H1 (cell line): ENCODE measurements around the gene SLC30A2. TPM values are rescaled to one million over a fixed set of nuclear protein-coding genes. Genes with fewer than 3 reads are reported as not detected.

ENCODE experiments used
- CTCF ChIA-PET: fragments of 300-600 bp; sonication (Branson Sonifier 250); formaldehyde crosslinking; loops from one replicate; lab custom pipeline; 2021; ENCODE audit not compliant: partially characterized antibody; lab: Charles Lee
- POLR2A ChIA-PET: fragments of 300-600 bp; sonication (Branson Sonifier 250); formaldehyde crosslinking; loops from one replicate; lab custom pipeline; 2021; ENCODE audit warnings: inconsistent platforms; ENCODE audit not compliant: partially characterized antibody; lab: Charles Lee
- DNase-seq, 2 experiments: peaks; one replicate each; pipeline versions ENCODE4 v3.0.0 to v3.0.0-alpha.2; 2010 to 2022; ENCODE audit warnings: low spot score in 2 of 2, low read depth in 1 of 2, mixed read lengths in 1 of 2
- FAIRE-seq: peaks from 2 replicates; lab custom pipeline; 2011; peaks lifted over from hg19 to GRCh38; lab: Jason Lieb, UNC
- H2AFZ ChIP-seq: 2 replicates; pipeline ENCODE4 v1.8.1; 2012; ENCODE audit warnings: low read length, inconsistent platforms
- H2AK5ac ChIP-seq: 2 replicates; pipeline ENCODE4 v1.6.1; 2013; ENCODE audit warnings: low read depth, low read length
- H2BK120ac ChIP-seq: replicated peaks from 2 replicates; pipeline ENCODE3; 2013; ENCODE audit warnings: low read depth, low read length, inconsistent platforms
- H2BK12ac ChIP-seq: 2 replicates; pipeline ENCODE4 v1.6.1; 2013; ENCODE audit warnings: low read depth, low read length
- H2BK15ac ChIP-seq: 2 replicates; pipeline ENCODE4 v1.6.1; 2013; ENCODE audit warnings: low read length
- H2BK20ac ChIP-seq: 2 replicates; pipeline ENCODE4 v1.6.1; 2013; ENCODE audit warnings: low read length
- H2BK5ac ChIP-seq: 2 replicates; pipeline ENCODE4 v1.6.1; 2013; ENCODE audit warnings: low read depth, low read length
- H3K14ac ChIP-seq: 2 replicates; pipeline ENCODE4 v1.6.1; 2013; ENCODE audit warnings: inconsistent platforms; ENCODE audit not compliant: insufficient read length
- H3K18ac ChIP-seq: 2 replicates; pipeline ENCODE4 v1.6.1; 2013; ENCODE audit warnings: low read length; ENCODE audit errors: extremely low read depth
- H3K23ac ChIP-seq: 2 replicates; pipeline ENCODE4 v1.6.1; 2013; ENCODE audit warnings: inconsistent platforms; ENCODE audit not compliant: insufficient read length
- H3K23me2 ChIP-seq: 2 replicates; pipeline ENCODE4 v1.6.1; 2013; ENCODE audit warnings: low read depth, low read length
- H3K27ac ChIP-seq: 2 replicates; pipeline ENCODE4 v1.6.1; 2011; ENCODE audit warnings: low read depth, low read length, inconsistent platforms
- H3K27me3 ChIP-seq, 4 experiments: replicated peaks in 1 of 4; 1 replicate in 1 of 4; 2 replicates in 3 of 4; pipeline versions ENCODE4 v1.6.1 to v1.8.1; 2011 to 2013; ENCODE audit warnings: low read length in 3 of 4, mild to moderate bottlenecking in 3 of 4, inconsistent platforms in 2 of 4, mixed read lengths in 2 of 4, moderate library complexity in 1 of 4; ENCODE audit not compliant: control insufficient read depth in 3 of 4, insufficient read depth in 3 of 4; ENCODE audit errors: extremely low read depth in 1 of 4
- H3K36me3 ChIP-seq, 4 experiments: 2 replicates each; pipeline versions ENCODE4 v1.6.1 to v1.8.1; 2011 to 2013; ENCODE audit warnings: mild to moderate bottlenecking in 4 of 4, low read length in 3 of 4, moderate library complexity in 2 of 4, control low read depth in 1 of 4, inconsistent platforms in 1 of 4; ENCODE audit not compliant: insufficient read depth in 4 of 4, control insufficient read depth in 2 of 4
- H3K4ac ChIP-seq: replicated peaks from 2 replicates; pipeline ENCODE3; 2013; ENCODE audit warnings: low read length, low read depth, mixed read lengths, inconsistent platforms; ENCODE audit not compliant: insufficient read length
- H3K4me1 ChIP-seq, 4 experiments: replicated peaks in 1 of 4; 1 replicate in 1 of 4; 2 replicates in 3 of 4; pipeline versions ENCODE4 v1.6.1 to v1.8.1; 2011 to 2013; ENCODE audit warnings: low read length in 3 of 4, inconsistent platforms in 2 of 4, mixed read lengths in 1 of 4; ENCODE audit not compliant: insufficient read depth in 4 of 4, control insufficient read depth in 3 of 4
- H3K4me2 ChIP-seq, 2 experiments: 2 replicates each; pipeline versions ENCODE4 v1.6.1 to v1.8.1; 2011 to 2013; ENCODE audit warnings: low read depth in 2 of 2, low read length in 2 of 2, control low read depth in 1 of 2, inconsistent platforms in 1 of 2, mild to moderate bottlenecking in 1 of 2; ENCODE audit not compliant: insufficient read depth in 1 of 2
- H3K4me3 ChIP-seq, 4 experiments: fragments of 200-600, 300-600 bp in 1 of 4; sonication (generic), shearing (Covaris generic), sonication (Bioruptor Twin) in 1 of 4; 2 replicates each; pipeline versions ENCODE4 v1.5.1 to v1.8.1; 2011 to 2016; ENCODE audit warnings: low read length in 4 of 4, low read depth in 3 of 4, control low read depth in 2 of 4, inconsistent platforms in 2 of 4, mild to moderate bottlenecking in 2 of 4, mixed read lengths in 1 of 4, moderate library complexity in 1 of 4; ENCODE audit not compliant: insufficient read depth in 2 of 4; ENCODE audit errors: extremely low read depth in 1 of 4
- H3K56ac ChIP-seq: replicated peaks from 2 replicates; pipeline ENCODE3; 2013; ENCODE audit warnings: low read depth, mild to moderate bottlenecking, mixed read lengths, low read length, inconsistent platforms; ENCODE audit not compliant: insufficient read length
- H3K79me1 ChIP-seq: 2 replicates; pipeline ENCODE4 v1.6.1; 2013; ENCODE audit warnings: low read depth, low read length, control low read depth
- H3K79me2 ChIP-seq, 2 experiments: 2 replicates each; pipeline versions ENCODE4 v1.6.1 to v1.8.1; 2012 to 2013; ENCODE audit warnings: low read length in 2 of 2, mild to moderate bottlenecking in 2 of 2, inconsistent platforms in 1 of 2; ENCODE audit not compliant: insufficient read depth in 2 of 2, control insufficient read depth in 1 of 2
- H3K9ac ChIP-seq, 4 experiments: replicated peaks in 1 of 4; 1 replicate in 1 of 4; 2 replicates in 3 of 4; pipeline versions ENCODE4 v1.6.1 to v1.8.1; 2011 to 2013; ENCODE audit warnings: low read depth in 3 of 4, low read length in 3 of 4, control low read depth in 2 of 4, mild to moderate bottlenecking in 2 of 4, moderate library complexity in 2 of 4, inconsistent platforms in 1 of 4; ENCODE audit errors: extremely low read depth in 1 of 4
- H3K9me3 ChIP-seq, 2 experiments: 2 replicates each; pipeline versions ENCODE4 v1.6.1 to v1.8.1; 2012 to 2013; ENCODE audit warnings: mild to moderate bottlenecking in 2 of 2, moderate library complexity in 2 of 2, control low read depth in 1 of 2, inconsistent platforms in 1 of 2, low read depth in 1 of 2, low read length in 1 of 2, mixed read lengths in 1 of 2; ENCODE audit not compliant: insufficient read depth in 2 of 2
- H4K20me1 ChIP-seq, 2 experiments: replicated peaks in 1 of 2; 2 replicates each; pipeline versions ENCODE3 to v1.8.1; 2011 to 2013; ENCODE audit warnings: inconsistent platforms in 2 of 2, low read length in 2 of 2, mild to moderate bottlenecking in 1 of 2; ENCODE audit not compliant: insufficient read depth in 2 of 2, control insufficient read depth in 1 of 2
- H4K5ac ChIP-seq: 2 replicates; pipeline ENCODE4 v1.6.1; 2013; ENCODE audit warnings: low read length, low read depth, mixed read lengths, inconsistent platforms; ENCODE audit not compliant: insufficient read length
- H4K8ac ChIP-seq: 2 replicates; pipeline ENCODE4 v1.8.0; 2013; ENCODE audit warnings: mild to moderate bottlenecking, moderate library complexity, low read length, inconsistent platforms; ENCODE audit not compliant: insufficient read depth; ENCODE audit errors: extremely low read depth
- H4K91ac ChIP-seq: replicated peaks from 2 replicates; pipeline ENCODE3; 2013; ENCODE audit warnings: low read length, mixed read lengths, inconsistent platforms; ENCODE audit not compliant: insufficient read length
- ASH2L ChIP-seq: fragments of 200-600, 300-600 bp; sonication (generic); IDR thresholded peaks from one replicate; pipeline ENCODE4 v1.7.1; 2017; ENCODE audit warnings: low read length
- BRCA1 ChIP-seq: IDR thresholded peaks from 2 replicates; pipeline ENCODE4 v1.6.1; 2012; ENCODE audit warnings: low read depth, low read length, improper control_type of control experiment
- CBX5 ChIP-seq: fragments of 300-800, 300-1000 bp; sonication (generic); IDR thresholded peaks from 2 replicates; pipeline ENCODE4 v1.7.1; 2016; ENCODE audit warnings: antibody characterized with exemption, low read length, low read depth
- CTBP2 ChIP-seq: IDR thresholded peaks from 2 replicates; pipeline ENCODE4 v1.7.0; 2011; ENCODE audit warnings: borderline replicate concordance, mild to moderate bottlenecking, moderate library complexity, mixed read lengths, low read length; ENCODE audit not compliant: insufficient read depth, insufficient read length
- EZH2 ChIP-seq: fragments of 200-600 bp; sonication (generic); IDR thresholded peaks from 2 replicates; pipeline ENCODE4 v1.7.1; 2012; ENCODE audit warnings: low read depth, mild to moderate bottlenecking, moderate library complexity, low read length, inconsistent platforms; ENCODE audit not compliant: severe bottlenecking
- KDM4A ChIP-seq: IDR thresholded peaks from one replicate; pipeline ENCODE4 v1.7.1; 2012; ENCODE audit warnings: low read depth, mild to moderate bottlenecking, moderate library complexity, low read length, inconsistent platforms; ENCODE audit not compliant: severe bottlenecking
- MAX ChIP-seq: IDR thresholded peaks from 2 replicates; pipeline ENCODE4 v1.6.1; 2012; ENCODE audit warnings: inconsistent platforms
- POLR2AphosphoS5 ChIP-seq: IDR thresholded peaks from 2 replicates; pipeline ENCODE4 v1.6.1; 2011; ENCODE audit warnings: low read depth, low read length
- RNF2 ChIP-seq: fragments of 200-900, 300-1000 bp; sonication (generic); IDR thresholded peaks from 2 replicates; pipeline ENCODE4 v1.7.1; 2016; ENCODE audit warnings: borderline replicate concordance, low read depth, mild to moderate bottlenecking, antibody characterized with exemption, low read length; ENCODE audit not compliant: poor library complexity, severe bottlenecking; ENCODE audit errors: missing control alignments
- TAF1 ChIP-seq: IDR thresholded peaks from 2 replicates; pipeline ENCODE4 v1.6.1; 2011; ENCODE audit warnings: mild to moderate bottlenecking, low read depth, low read length
- USF2 ChIP-seq: IDR thresholded peaks from 2 replicates; pipeline ENCODE4 v1.6.1; 2011; ENCODE audit warnings: low read length, improper control_type of control experiment
- WGBS, 2 experiments: shearing (Covaris generic) in 1 of 2; methylation state at CpG; one replicate each; pipeline versions ENCODE4 v1.1.6 to v1.1.7; 2013 to 2015; ENCODE audit warnings: low lambda C conversion rate in 2 of 2, mixed read lengths in 2 of 2, inconsistent platforms in 1 of 2, low coverage in 1 of 2, missing lambda C conversion rate in 1 of 2; ENCODE audit not compliant: insufficient replicate concordance in 2 of 2, insufficient coverage in 1 of 2, insufficient read length in 1 of 2; ENCODE audit errors: extremely low coverage in 1 of 2, missing lambda C conversion rate in 1 of 2; 5-methylcytosine and 5-hydroxymethylcytosine counted together
- polyA plus RNA-seq, 7 experiments: library from polyadenylated mRNA; depleted of rRNA in 3 of 7; stranded (reverse) in 5 of 7; unstranded in 2 of 7; fragments of >200 nt in 5 of 7; fragments of 200-250 nt in 2 of 7; gene quantifications; 1 replicate in 5 of 7; 2 replicates in 1 of 7; 4 replicates in 1 of 7; pipeline versions ENCODE4 v1.2.1 to v1.2.3, GENCODE V29; 2011 to 2013; ENCODE audit warnings: missing spikeins in 2 of 7, mixed read lengths in 2 of 7
- total RNA-seq: library from RNA; stranded (reverse); fragmentation: NEBNext Ultra II Directional; extraction: Animal tissue kit (Norgen Biotek cat#: 25700); gene quantifications from 2 replicates; pipeline ENCODE4 v1.2.1, GENCODE V29; 2021

The SLC30A2 gene
- total and polyA plus RNA-seq, 2 of the 8 experiments (the other 6 are each of a cell fraction or from before 2014, with no cell fraction given) = 0.19 to 0.76 TPM

GRCh38 chr1:26036756-26037281 is 9.1 kb downstream of the SLC30A2 start:
- Histone ChIP-seq H2BK120ac (no peak overlapping the region), H3K4ac (no peak overlapping the region), H3K36me3 (no peaks in the 10 kb centered on the region), H3K27me3 (peaks cover 6 to 30% (median 20%) of the 10 kb centered on the region in 4 experiments; a peak in 6 of 7 replicates), H2BK5ac (no peak overlapping the region), H3K4me1 (peaks cover 0 to 8% (median 6%) of the 10 kb centered on the region in 4 experiments; a peak in 5 of 7 replicates), H2BK20ac (no peak overlapping the region), H3K4me2 (no peak overlapping the region; a peak in 1 of 4 replicates), H2AK5ac (no peak overlapping the region), H4K5ac (no peak overlapping the region), H2BK15ac (no peak overlapping the region), H4K91ac (no peak overlapping the region), H3K23me2 (peaks cover 9% of the 10 kb centered on the region; the same call in 1 of the 2 replicates), H3K79me2 (no peaks in the 10 kb centered on the region), H2BK12ac (no peak overlapping the region), H2AFZ (no peak overlapping the region), H3K14ac (no peak overlapping the region), H3K79me1 (no peaks in the 10 kb centered on the region), H3K9me3 (no peaks in the 10 kb centered on the region), H4K8ac (no peak overlapping the region), H3K4me3 (no peak overlapping the region), H3K27ac (no peak overlapping the region), H3K23ac (no peak overlapping the region), H3K18ac (no peak overlapping the region), H3K9ac (no peak overlapping the region), H4K20me1 (peaks cover 0 to 1% of the 10 kb centered on the region in 2 experiments), H3K56ac (no peak overlapping the region)
- DNase-seq (no peak), FAIRE-seq (no peak)
- 88% methylated on average over 10 of the region's 11 CpGs; no CpG with 5 or more reads in 1 of the 2 experiments for WGBS, 2 experiments
- POLR2A ChIA-PET = interaction anchor here (1.3 to 2.0 kb wide), 4 partner anchors 9 to 135 kb away, joined by 3 to 10 read pairs (median 5); partner anchors contain the start of genes SLC30A2 and ZNF593OS
- CTCF ChIA-PET = interaction anchor here (0.8 to 6.5 kb wide), 24 partner anchors 8 to 464 kb away, joined by 3 to 56 read pairs (median 8); partner anchors contain the start of genes EXTL1, SLC30A2 and TRIM63
- TF ChIP-seq KDM4A (no peak), POLR2AphosphoS5 (no peak), RNF2 (no peak), ASH2L (no peak), CBX5 (no peak), CTBP2 (no peak), TAF1 (no peak), EZH2 (no peak), MAX (no peak), USF2 (no peak), BRCA1 (no peak)
